ENCODE measurements around the gene TMEM145.
"Not testable (repeated sequence)": the region's sequence is repeated elsewhere in the genome, so short reads cannot be mapped to it uniquely, and the experiment has no call there.

Gene TMEM145

GRCh38 chr19:42328106-42328505 lies 15.0 kb downstream of the TMEM145 start:
- TF ChIP-seq CTCF (conservative IDR thresholded peaks at IDR 0.05): no peak
- peak overlapping the region; percentile 18; the same call in 1 of the 2 replicates for H3K27ac ChIP-seq

DNA sequence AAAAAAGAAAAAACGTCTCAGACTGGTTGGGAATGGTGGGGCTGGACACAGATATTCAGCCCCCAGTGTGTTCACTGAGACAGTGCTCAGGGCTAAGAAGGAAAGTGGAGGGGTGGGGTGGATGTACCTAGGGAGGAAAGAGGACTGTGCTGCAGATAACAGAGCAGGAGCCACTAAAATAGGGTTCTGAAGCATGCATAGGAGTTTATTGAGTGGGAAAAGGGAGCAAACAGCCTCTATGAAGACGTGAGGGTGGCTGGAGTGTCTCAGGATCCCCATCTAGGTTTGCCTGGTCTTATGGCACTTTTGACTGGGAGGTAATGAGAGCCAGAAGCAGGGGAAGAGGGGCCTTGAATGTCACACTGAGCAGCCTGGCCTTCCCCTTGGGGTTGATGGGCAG lies 15.7 kb downstream of the TMEM145 start:
- no peak overlapping the region for H3K27ac ChIP-seq
- TF ChIP-seq CTCF (conservative IDR thresholded peaks at IDR 0.05): no peak

- no peak overlapping the region for H3K27ac ChIP-seq
- TF ChIP-seq CTCF (conservative IDR thresholded peaks at IDR 0.05): no peak
Observed at GRCh38 chr19:42330241-42330711, 17.2 kb downstream of the TMEM145 start.

DNA sequence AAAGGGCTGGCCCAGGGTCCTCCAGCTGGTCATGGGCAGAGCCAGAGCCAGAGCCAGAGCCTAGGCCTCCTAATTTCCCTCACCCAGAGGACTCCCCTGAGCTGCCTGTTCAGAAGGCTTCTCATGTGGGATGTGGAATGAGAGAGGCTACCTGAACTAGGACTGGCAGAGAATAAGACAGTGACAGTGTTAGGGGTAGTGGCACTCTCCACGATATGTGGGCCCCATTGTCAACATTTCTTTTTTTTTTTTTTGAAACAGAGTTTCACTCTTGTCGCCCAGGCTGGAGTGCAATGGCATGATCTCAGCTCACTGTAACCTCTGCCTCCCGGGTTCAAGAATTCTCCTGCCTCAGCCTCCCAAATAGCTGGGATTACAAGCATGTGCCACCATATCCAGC lies 18.2 kb downstream of the TMEM145 start:
- H3K27ac ChIP-seq: not testable (repeated sequence)

GRCh38 chr19:42332059-42332458 lies 18.9 kb downstream of the TMEM145 start:
- no peak overlapping the region for H3K27ac ChIP-seq
- no peak for TF ChIP-seq CTCF (conservative IDR thresholded peaks at IDR 0.05)

DNA sequence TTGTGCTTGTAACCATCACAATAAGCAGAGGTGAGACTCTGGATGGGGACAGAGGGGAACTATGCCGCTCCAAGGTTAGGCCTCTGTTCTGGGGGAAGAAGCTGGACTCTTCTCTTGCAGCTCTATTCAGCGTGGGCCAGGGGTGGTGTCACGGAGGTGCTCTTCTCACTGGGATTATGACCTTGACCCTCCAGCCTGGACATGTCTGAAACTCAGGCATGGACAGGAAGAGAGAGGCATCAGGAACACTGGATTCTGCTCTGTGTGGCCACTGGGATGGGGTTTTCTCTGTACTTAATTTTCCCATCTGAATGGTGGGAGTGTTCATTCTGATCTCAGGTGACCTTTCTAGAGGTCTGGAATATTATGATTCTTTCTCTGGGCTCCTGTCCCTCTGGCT lies 19.9 kb downstream of the TMEM145 start:
- no peak overlapping the region for H3K27ac ChIP-seq
- TF ChIP-seq CTCF (conservative IDR thresholded peaks at IDR 0.05): no peak

DNA sequence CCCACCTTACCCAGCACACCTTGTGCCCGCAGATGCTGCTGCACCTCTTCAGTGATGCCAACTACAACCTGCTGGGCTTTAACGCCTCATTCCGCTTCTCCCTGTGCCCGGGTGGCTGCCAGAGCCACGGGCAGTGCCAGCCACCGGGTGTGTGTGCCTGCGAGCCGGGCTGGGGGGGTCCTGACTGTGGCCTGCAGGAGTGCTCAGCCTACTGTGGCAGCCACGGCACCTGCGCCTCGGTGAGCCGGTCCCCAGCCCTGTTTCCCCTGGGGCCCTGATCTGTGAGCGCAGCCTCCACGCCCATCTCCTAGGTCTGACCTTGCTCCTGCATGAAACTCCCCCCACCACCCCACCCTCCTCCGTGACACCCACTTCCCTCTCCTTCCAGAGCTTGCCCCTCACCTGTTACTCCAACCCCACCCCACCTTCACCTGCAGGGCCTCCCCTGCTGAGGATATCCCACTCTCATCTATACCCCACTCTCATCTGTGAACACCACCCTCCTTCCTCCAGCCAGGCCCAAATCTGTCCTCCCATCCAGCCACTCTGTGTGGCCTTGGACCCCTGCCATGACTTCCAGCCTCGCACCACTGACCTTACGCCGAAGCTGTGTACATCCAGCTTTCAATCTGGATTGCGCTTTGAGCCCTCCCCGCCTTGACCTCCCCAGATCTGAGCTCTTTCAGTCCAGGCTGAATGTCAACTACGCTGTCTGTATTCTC lies 21.0 kb downstream of the TMEM145 start:
- no peak overlapping the region for H3K27ac ChIP-seq
- no peak for TF ChIP-seq CTCF (conservative IDR thresholded peaks at IDR 0.05)

- no peak for TF ChIP-seq CTCF (conservative IDR thresholded peaks at IDR 0.05)
- no peak overlapping the region for H3K27ac ChIP-seq
Observed at GRCh38 chr19:42334697-42335373, 21.7 kb downstream of the TMEM145 start.
